Prostate gland (tissue), 2 donors: Measurements from ENCODE around the gene CDK14.

Experiments used
- CTCF ChIP-seq, 4 experiments: fragments of 200-600 bp in 2 of 4; fragments of 450-650 bp in 2 of 4; sonication (generic) in 2 of 4; IDR thresholded peaks; 1 replicate in 3 of 4; 2 replicates in 1 of 4; pipeline ENCODE4 v1.5.1; 2016 to 2019; ENCODE audit warnings: antibody characterized with exemption in 4 of 4, mild to moderate bottlenecking in 2 of 4, moderate library complexity in 2 of 4
- POLR2A ChIP-seq: fragments of 450-650 bp; IDR thresholded peaks from one replicate; pipeline ENCODE4 v1.6.1; 2016; ENCODE audit warnings: antibody characterized with exemption, mild to moderate bottlenecking
- POLR2AphosphoS5 ChIP-seq: sonication (generic); formaldehyde crosslinking; IDR thresholded peaks from one replicate; pipeline ENCODE4 v1.6.1; 2017; ENCODE audit warnings: antibody characterized with exemption

- TF ChIP-seq CTCF (IDR thresholded peaks at IDR 0.05) (no peak), POLR2A (no peak), POLR2AphosphoS5 (no peak)
These were observed 177.1 kb downstream of the CDK14 start for GRCh38 chr7:90773269-90773668.
